ENCODE results near the gene SLC22A15. TPM values are rescaled to one million over a fixed set of nuclear protein-coding genes. Genes with fewer than 3 reads are reported as not detected.

SLC22A15 gene
- total RNA-seq, 2 donors from 2014 or later = 8.3 to 15.6 TPM

DNA sequence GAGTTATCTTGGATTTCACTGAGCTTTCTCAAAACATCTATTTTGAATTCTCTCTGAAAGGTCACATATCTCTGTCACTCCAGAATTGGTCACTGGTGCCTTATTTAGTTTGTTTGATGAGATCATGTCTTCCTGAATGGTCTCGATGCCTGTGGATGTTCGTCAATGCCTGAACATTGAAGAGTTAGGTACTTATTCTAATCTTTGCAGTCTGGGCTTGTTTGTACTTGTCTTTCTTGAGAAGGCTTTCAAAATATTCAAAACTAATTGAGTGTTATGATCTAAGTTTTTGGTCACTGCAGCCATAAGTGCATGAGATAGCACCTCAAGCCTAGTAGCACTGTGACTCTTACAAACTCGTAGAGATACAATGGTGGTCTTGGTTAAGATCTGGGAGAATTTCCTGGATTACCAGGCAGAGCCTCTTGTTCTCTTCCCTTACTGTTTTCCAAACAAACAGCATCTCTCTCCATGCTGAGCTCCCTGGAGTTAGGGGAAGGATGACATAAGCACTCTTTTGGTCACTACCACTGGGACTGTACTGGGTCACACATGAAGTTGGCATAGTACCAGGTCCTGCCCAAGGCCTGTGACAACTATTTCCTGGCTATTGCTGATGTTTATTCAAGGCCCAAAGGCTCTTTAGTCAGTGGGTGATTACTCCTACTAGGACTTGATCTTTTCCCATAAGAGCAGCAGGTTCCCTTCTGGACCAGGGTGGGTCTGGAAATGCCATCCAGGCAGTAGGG, 25.6 kb downstream of the SLC22A15 start:
- Mint-ChIP-seq H3K4me3 (no peak overlapping the region), H3K36me3 (ENCODE audit: low read depth) (peaks cover 68% of the 10 kb centered on the region), H3K27ac (no peak overlapping the region), H3K4me1 (peaks cover 1% of the 10 kb centered on the region), H3K9me3 (peaks cover 28% of the 10 kb centered on the region), H3K27me3 (ENCODE audit: insufficient read depth) (no peaks in the 10 kb centered on the region)
- Histone ChIP-seq H3K36me3 (ENCODE audit: control insufficient read depth, insufficient read depth, low read length) (peaks cover 60% of the 10 kb centered on the region), H3K9ac (ENCODE audit: extremely low read depth, low read length, poor library complexity, severe bottlenecking) (no peak overlapping the region), H3K4me3 (ENCODE audit: low read length) (no peak overlapping the region), H3K27me3 (ENCODE audit: control insufficient read depth, insufficient read depth, low read length, poor library complexity, severe bottlenecking) (no peaks in the 10 kb centered on the region), H3K9me3 (ENCODE audit: control insufficient read depth, low read length) (peaks cover 43% of the 10 kb centered on the region), H3K4me1 (ENCODE audit: control insufficient read depth, insufficient read depth, low read length) (no peaks in the 10 kb centered on the region), H3K27ac (ENCODE audit: low read depth, low read length) (no peak overlapping the region)
- WGBS, 2 experiments (ENCODE audit: insufficient coverage in 1 of 2, insufficient read length in 1 of 2) = 93 to 100% methylated on average over 3 of the region's 3 CpGs
- TF ChIP-seq, protein P1, sequence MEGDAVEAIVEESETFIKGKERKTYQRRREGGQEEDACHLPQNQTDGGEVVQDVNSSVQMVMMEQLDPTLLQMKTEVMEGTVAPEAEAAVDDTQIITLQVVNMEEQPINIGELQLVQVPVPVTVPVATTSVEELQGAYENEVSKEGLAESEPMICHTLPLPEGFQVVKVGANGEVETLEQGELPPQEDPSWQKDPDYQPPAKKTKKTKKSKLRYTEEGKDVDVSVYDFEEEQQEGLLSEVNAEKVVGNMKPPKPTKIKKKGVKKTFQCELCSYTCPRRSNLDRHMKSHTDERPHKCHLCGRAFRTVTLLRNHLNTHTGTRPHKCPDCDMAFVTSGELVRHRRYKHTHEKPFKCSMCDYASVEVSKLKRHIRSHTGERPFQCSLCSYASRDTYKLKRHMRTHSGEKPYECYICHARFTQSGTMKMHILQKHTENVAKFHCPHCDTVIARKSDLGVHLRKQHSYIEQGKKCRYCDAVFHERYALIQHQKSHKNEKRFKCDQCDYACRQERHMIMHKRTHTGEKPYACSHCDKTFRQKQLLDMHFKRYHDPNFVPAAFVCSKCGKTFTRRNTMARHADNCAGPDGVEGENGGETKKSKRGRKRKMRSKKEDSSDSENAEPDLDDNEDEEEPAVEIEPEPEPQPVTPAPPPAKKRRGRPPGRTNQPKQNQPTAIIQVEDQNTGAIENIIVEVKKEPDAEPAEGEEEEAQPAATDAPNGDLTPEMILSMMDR (conservative IDR thresholded peaks at IDR 0.05) = no peak
- no peak for DNase-seq

DNA sequence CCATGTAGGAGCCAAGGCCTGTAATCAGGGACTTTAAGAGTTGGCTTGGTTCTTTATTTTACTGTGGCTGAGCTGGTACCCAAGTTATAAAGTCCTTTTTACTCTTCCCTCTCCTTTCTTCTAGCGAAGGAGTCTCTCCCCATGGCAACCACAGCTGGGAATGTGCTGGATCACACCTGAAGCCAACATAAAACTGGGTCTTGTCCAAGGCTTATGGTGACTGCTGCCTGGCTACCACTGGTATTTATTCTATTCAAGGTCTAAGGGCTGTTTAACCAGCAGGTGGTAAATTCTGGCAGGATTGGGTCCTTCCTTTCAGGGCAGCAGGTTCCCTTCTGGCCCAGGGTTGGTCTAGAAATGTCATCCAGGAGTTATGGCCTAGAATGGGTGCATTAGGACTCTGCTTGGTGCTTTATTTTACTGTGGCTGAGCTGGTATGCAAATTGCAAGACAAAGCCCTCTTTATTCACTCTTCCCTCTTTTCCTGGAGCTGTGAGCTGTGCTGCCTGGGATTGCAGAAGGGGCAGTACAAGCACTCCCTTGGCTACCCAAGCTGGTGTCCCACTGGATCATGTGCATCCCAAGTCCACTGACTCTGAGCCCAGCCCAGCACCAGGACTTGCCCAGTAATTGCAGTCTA, 26.6 kb downstream of the SLC22A15 start:
- no peaks in the 10 kb centered on the region for H3K27me3 ChIP-seq (ENCODE audit: control insufficient read depth, insufficient read depth, low read length, poor library complexity, severe bottlenecking)
- H3K36me3 Mint-ChIP-seq (ENCODE audit: low read depth) = peaks cover 64% of the 10 kb centered on the region
- H3K9me3 ChIP-seq (ENCODE audit: control insufficient read depth, low read length) = peaks cover 33% of the 10 kb centered on the region
- H3K27ac ChIP-seq (ENCODE audit: low read depth, low read length) = no peak overlapping the region
- DNase-seq = no peak
- H3K9ac ChIP-seq (ENCODE audit: extremely low read depth, low read length, poor library complexity, severe bottlenecking) = no peak overlapping the region
- no peak overlapping the region for H3K27ac Mint-ChIP-seq
- no peak overlapping the region for H3K4me3 Mint-ChIP-seq
- TF ChIP-seq, protein P1 (conservative IDR thresholded peaks at IDR 0.05) = no peak
- H3K36me3 ChIP-seq (ENCODE audit: control insufficient read depth, insufficient read depth, low read length) = peaks cover 62% of the 10 kb centered on the region
- no peak overlapping the region for H3K4me3 ChIP-seq (ENCODE audit: low read length)
- H3K27me3 Mint-ChIP-seq (ENCODE audit: insufficient read depth) = no peaks in the 10 kb centered on the region
- peaks cover 18% of the 10 kb centered on the region for H3K9me3 Mint-ChIP-seq
- peaks cover 1% of the 10 kb centered on the region for H3K4me1 Mint-ChIP-seq
- WGBS, 2 experiments (ENCODE audit: insufficient coverage in 1 of 2, insufficient read length in 1 of 2) = 88 to 100% methylated on average over 1 of the region's 1 CpG
- H3K4me1 ChIP-seq (ENCODE audit: control insufficient read depth, insufficient read depth, low read length) = no peaks in the 10 kb centered on the region

DNA sequence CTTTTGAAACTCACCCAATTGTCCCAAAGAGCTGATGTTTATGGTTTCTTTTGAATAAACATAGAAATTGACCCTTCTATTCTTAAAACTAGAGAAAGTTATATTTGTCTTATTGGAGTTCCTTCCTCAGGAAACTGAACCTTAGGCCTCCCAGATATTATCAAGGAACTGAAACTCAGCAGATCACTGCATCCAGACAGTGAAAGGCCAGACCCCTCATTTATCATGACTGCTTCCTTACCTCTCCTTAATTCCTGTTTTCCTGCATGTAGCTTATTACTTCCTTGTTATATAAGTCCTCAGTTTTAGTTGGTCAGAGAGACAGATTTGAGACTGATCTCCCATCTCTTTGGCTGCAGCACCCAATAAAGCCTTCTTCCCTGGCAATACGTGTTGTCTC, 27.5 kb downstream of the SLC22A15 start:
- H3K27me3 Mint-ChIP-seq (ENCODE audit: insufficient read depth) = no peaks in the 10 kb centered on the region
- DNase-seq = no peak
- no peak overlapping the region for H3K4me3 Mint-ChIP-seq
- H3K36me3 ChIP-seq (ENCODE audit: control insufficient read depth, insufficient read depth, low read length) = peaks cover 53% of the 10 kb centered on the region
- 95% methylated on average over 1 of the region's 1 CpG; no CpG with 5 or more reads in 1 of the 2 experiments for WGBS, 2 experiments (ENCODE audit: insufficient coverage in 1 of 2, insufficient read length in 1 of 2)
- H3K4me3 ChIP-seq (ENCODE audit: low read length) = no peak overlapping the region
- peaks cover 1% of the 10 kb centered on the region for H3K4me1 Mint-ChIP-seq
- peaks cover 24% of the 10 kb centered on the region for H3K9me3 ChIP-seq (ENCODE audit: control insufficient read depth, low read length)
- H3K36me3 Mint-ChIP-seq (ENCODE audit: low read depth) = peaks cover 58% of the 10 kb centered on the region
- no peak overlapping the region for H3K27ac ChIP-seq (ENCODE audit: low read depth, low read length)
- TF ChIP-seq, protein P1 (conservative IDR thresholded peaks at IDR 0.05) = no peak
- no peaks in the 10 kb centered on the region for H3K4me1 ChIP-seq (ENCODE audit: control insufficient read depth, insufficient read depth, low read length)
- H3K27ac Mint-ChIP-seq = no peak overlapping the region
- H3K27me3 ChIP-seq (ENCODE audit: control insufficient read depth, insufficient read depth, low read length, poor library complexity, severe bottlenecking) = no peaks in the 10 kb centered on the region
- H3K9me3 Mint-ChIP-seq = peaks cover 12% of the 10 kb centered on the region
- H3K9ac ChIP-seq (ENCODE audit: extremely low read depth, low read length, poor library complexity, severe bottlenecking) = no peak overlapping the region
